PFSK-1 (cell line): ENCODE data around the gene A2ML1.

Experiments
- POLR2AphosphoS5 ChIP-seq: IDR thresholded peaks from 2 replicates; pipeline ENCODE4 v1.6.1; 2012; ENCODE audit warnings: low read depth, mild to moderate bottlenecking, control low read depth, low read length, moderate library complexity
- REST ChIP-seq, 2 experiments: IDR thresholded peaks; 2 replicates each; pipeline versions ENCODE4 v1.6.1 to v1.8.0; 2011 to 2012; ENCODE audit warnings: low read depth in 2 of 2, low read length in 2 of 2, control low read depth in 1 of 2, inconsistent platforms in 1 of 2, mild to moderate bottlenecking in 1 of 2, moderate library complexity in 1 of 2; ENCODE audit not compliant: insufficient read depth in 1 of 2
- SIN3A ChIP-seq: IDR thresholded peaks from 2 replicates; pipeline ENCODE4 v1.6.1; 2012; ENCODE audit warnings: mild to moderate bottlenecking, low read length, moderate library complexity, borderline replicate concordance; ENCODE audit not compliant: insufficient read depth
- TAF1 ChIP-seq: IDR thresholded peaks from 2 replicates; pipeline ENCODE4 v1.6.1; 2012; ENCODE audit warnings: low read length, control low read depth, borderline replicate concordance; ENCODE audit not compliant: insufficient read depth

GRCh38 chr12:8903646-8904045 is 81.2 kb downstream of the A2ML1 start:
- TF ChIP-seq SIN3A = no peak
- TF ChIP-seq POLR2AphosphoS5 = no peak
- no peak for TF ChIP-seq TAF1
- no peak for TF ChIP-seq REST (IDR thresholded peaks at IDR 0.05; ENCODE audit: insufficient read depth in 1 of 2, low read depth in 2 of 2, low read length in 2 of 2)
